GM18505 (cell line): ENCODE data around the gene NOL12.

Source experiments
- ATAC-seq: cut with Tn5 transposase; IDR thresholded peaks from one replicate; pipeline ENCODE4 v1.9.1; 2021; ENCODE audit not compliant: unreplicated experiment
- POLR2A ChIP-seq: IDR thresholded peaks from 4 replicates; pipeline ENCODE4 v1.6.1; 2011; ENCODE audit warnings: borderline replicate concordance; ENCODE audit not compliant: insufficient read depth, insufficient read length; ENCODE audit errors: extremely low read depth

The NOL12 gene, protein sequence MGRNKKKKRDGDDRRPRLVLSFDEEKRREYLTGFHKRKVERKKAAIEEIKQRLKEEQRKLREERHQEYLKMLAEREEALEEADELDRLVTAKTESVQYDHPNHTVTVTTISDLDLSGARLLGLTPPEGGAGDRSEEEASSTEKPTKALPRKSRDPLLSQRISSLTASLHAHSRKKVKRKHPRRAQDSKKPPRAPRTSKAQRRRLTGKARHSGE

GRCh38 chr22:37686002-37686982 lies at the start of gene NOL12:
Gene NOL12 (plus strand): TSS chr22:37686343. CDS start chr22:37686393, 50 bp downstream.
- peak; percentile 83 for TF ChIP-seq POLR2A
- ATAC-seq: peak; percentile 70

DNA sequence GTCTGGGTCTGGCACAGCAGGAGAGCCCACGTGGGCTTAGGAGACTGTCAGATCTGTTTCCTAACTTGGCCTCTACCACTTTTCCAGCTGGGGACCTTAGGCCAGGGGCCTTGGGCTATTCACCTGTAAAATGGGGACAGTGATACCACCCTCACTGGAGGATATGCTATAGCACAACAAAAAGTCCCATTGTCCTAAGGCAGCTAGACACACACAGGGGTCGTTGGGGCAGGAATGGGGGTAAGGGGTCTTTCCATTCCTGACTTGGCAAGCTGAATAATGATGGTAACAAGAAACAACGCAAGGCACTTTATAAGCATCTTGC lies 49.2 kb upstream of the NOL12 start:
- TF ChIP-seq POLR2A: no peak
- no peak for ATAC-seq

GRCh38 chr22:37638391-37639069 lies 47.6 kb upstream of the NOL12 start:
- no peak for TF ChIP-seq POLR2A
- ATAC-seq: no peak

GRCh38 chr22:37639070-37639760 lies 46.9 kb upstream of the NOL12 start, which contains the start of gene SH3BP1:
Gene SH3BP1 (plus strand): TSS chr22:37639669. CDS start chr22:37639788, 119 bp downstream.
- TF ChIP-seq POLR2A: peak; percentile 37
- no peak for ATAC-seq

GRCh38 chr22:37639771-37640590 lies 46.2 kb upstream of the NOL12 start:
- TF ChIP-seq POLR2A: no peak
- no peak for ATAC-seq

DNA sequence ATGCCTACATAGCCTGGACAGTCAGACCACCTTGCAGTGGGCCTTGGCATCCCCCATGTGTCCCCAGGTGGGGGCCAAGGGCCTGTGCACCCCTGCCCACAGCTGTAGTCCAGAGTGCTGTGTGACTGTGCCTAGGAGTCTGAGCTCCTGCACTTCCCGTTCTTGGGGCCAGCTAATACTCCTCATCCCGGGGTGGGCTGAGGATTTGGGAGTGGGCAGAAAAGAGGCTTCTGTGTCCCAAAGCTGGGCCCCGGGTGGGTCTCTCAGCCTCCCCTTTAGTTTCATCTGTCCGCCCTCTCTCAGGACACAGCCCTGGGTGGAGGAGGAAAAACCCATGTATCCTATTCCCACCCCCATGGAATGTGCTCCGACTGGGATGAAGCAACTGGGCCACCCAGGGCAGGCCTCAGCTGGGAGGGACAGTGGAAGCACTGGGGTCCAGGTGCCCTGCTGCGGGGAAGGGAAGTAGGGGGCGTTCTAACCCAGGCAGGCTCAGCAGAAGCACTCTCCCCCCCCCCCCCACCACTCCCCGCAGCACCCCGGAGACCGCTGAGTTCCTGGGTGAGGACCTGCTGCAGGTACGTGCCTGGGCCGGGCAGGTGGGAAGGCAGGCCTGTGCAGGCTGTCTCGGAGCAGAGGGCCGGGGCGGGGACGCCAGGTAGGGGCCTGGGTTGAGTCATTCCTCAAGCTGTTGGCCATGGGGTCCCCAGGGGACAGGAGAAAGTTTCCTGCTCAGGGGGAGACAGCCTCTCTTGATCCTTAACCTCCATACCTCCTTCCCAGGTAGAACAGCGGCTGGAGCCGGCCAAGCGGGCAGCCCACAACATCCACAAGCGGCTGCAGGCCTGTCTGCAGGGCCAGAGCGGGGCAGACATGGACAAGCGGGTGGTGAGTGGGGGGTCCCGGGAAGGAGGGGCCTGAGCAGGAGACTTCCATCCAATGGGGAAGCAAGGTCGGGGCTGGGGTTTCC lies 45.3 kb upstream of the NOL12 start:
- no peak for ATAC-seq
- no peak for TF ChIP-seq POLR2A

DNA sequence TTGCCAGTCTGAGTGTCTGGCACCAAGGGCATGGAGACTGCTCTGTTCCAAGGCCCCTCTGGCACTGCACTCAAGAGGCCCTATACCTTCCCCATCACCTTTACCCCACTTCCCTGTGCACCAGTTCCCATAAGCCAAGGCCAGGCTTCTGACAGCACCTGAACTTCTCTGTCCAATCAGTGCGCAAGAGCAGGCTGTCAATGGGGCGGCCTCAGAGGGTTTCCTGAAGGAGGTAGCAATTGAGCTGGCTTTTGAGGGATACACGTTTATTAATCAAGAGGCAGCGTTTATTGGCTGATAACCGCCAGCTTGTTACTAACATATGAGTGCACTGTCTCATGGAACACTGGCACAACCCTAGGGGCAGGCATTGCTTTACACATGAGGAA lies 44.6 kb upstream of the NOL12 start:
- no peak for TF ChIP-seq POLR2A
- no peak for ATAC-seq

DNA sequence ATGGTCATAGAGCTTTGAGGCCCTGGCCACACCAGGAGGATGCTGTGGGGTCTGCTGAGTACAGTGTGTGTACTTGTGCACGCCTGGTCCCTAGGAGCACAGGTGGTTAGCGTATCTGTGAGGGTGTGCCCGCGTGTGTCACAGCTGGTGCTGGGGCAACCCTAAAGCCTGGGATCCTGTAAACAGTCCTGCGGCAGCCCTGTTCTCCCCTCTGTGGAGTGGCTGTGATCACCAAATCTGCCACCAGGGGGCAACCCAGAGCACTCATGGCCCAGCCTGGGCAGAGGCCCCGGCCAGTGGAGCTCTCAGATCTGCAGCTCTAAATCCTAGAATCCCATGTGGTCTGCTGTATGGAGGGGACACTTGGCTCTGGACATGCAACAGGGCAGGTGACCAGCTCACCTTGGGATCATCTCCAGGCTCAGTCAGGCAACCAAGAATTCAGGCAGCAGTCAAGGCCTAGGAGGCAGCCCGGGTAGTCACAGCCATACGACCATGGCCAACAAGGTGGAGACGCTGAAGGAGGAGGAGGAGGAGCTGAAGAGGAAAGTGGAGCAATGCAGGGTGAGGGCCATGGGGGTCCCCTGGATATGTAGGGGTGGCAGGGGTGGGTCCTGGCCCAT lies 42.8 kb upstream of the NOL12 start:
- ATAC-seq: no peak
- TF ChIP-seq POLR2A: no peak

DNA sequence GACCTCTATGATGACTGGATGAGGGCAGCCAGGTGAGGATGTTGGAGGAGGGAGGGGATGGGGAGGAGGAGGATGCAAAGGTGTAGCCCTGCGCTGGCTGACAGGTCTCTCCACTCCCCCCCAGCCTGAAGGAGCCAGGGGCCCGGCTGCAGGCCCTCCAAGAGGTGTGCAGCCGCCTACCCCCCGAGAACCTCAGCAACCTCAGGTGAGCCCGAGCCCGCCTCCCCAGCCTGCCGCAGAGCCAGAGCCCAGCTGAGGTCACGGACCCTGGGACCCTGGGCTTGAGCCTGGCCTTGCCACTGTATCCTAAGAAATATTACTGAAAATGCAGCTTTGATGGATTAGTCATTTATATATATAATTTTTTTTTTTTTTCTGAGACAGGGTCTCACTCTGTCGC lies 38.8 kb upstream of the NOL12 start:
- no peak for ATAC-seq
- no peak for TF ChIP-seq POLR2A

DNA sequence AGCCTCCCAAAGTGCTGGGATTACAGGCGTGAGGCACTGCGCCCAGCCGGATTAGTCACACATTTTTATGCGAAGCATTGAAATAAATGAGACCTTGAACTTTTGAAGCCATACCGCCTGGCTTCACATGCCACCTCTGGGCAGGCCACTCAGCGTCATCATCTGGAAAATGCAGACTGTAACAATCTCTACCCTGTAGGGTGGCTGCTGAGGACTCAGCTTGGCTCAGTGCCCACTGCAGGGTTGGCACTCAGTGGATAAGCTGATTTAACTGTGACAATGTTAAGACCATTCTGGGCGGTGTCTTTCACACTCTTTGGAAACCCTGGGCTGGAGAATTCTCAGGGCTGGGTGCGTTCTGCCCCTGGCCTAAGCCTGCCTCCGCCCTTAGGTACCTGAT lies 38.2 kb upstream of the NOL12 start:
- no peak for TF ChIP-seq POLR2A
- ATAC-seq: no peak
